Spleen (tissue), 7 donors: Measurements from ENCODE around the gene ABCG5.

Experiments used
- CTCF ChIP-seq, 11 experiments: fragments of 200-600 bp in 7 of 11; fragments of 450-650 bp in 4 of 11; sonication (generic) in 4 of 11; IDR thresholded peaks in 8 of 11; conservative IDR thresholded peaks in 3 of 11; 1 replicate in 7 of 11; 2 replicates in 4 of 11; pipeline versions ENCODE4 v1.4.0 to v1.8.0; 2016 to 2021; ENCODE audit warnings: antibody characterized with exemption in 11 of 11, inconsistent platforms in 4 of 11, mild to moderate bottlenecking in 1 of 11
- POLR2A ChIP-seq, 3 donors: fragments of 450-650 bp; IDR thresholded peaks; one replicate each; pipeline ENCODE4 v1.5.1; 2017; ENCODE audit warnings: antibody characterized with exemption in 3 of 3, mild to moderate bottlenecking in 1 of 3
- POLR2AphosphoS5 ChIP-seq, 3 donors: sonication (generic); formaldehyde crosslinking; IDR thresholded peaks; one replicate each; pipeline ENCODE4 v1.5.1; 2017; ENCODE audit warnings: antibody characterized with exemption in 3 of 3
- donor health status: DM: no; HTN: no; CAD: no; lungs with moderate emphysema.
- donor health status: DM: no; HTN: no; CAD: no.
- donor health status: DM: no; HTN: no; CAD: no.

DNA sequence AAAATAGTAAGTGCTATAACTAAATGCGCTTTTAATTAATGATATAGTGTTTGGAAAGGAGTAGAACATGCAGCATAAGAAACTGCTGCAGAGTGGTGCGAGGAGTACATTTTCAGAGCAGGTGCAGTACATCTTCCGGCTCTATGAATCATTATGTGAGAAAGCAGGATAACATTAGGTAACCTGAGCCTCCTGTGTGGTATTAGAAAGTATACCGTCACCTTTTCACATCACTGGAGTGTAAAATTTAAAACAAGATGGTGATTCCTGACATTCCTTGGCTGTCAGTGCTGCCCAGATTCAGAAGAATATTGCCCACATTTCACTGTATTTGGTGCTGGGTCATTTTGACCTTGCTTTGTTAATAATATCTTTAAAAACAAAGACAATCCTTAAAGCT lies 72.6 kb downstream of the ABCG5 start:
- TF ChIP-seq CTCF (IDR thresholded peaks at IDR 0.05 in 8 of 11, conservative IDR thresholded peaks at IDR 0.05 in 3 of 11): no peak
- no peak for TF ChIP-seq POLR2AphosphoS5 (IDR thresholded peaks at IDR 0.05)
- no peak for TF ChIP-seq POLR2A (IDR thresholded peaks at IDR 0.05)
